ELR (cell line): ENCODE measurements around the gene PCNA.
A peak's percentile ranks its signal among the peaks of the same experiment; 100 is the strongest.
"Not testable (repeated sequence)": the region's sequence is repeated elsewhere in the genome, so short reads cannot be mapped to it uniquely, and the experiment has no call there.

ENCODE experiments used
- DNase-seq: peaks from one replicate; pipeline ENCODE4 v3.0.0-alpha.2; 2015; ENCODE audit warnings: low read depth

PCNA gene

GRCh38 chr20:5141615-5142014, 21.9 kb upstream of the PCNA start:
- DNase-seq, result no peak

DNA sequence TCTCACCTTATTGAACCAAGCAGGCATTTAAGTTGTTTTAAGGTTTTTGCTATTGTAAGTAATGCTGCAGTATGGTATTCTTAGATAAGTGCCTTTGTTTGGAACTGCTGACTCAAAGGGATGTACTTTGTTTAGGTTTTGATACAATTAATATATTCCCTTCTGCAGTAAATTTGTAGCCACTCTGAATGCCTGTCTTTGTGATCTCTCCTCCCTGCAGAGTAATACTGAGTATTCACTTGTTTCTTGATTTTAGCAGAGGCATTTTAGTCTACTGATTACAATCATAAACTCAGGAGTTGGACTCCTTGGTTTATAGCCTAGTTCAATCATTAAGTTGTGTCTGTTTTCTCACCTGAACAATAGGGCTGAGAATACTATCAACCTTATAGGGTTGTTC, 20.4 kb upstream of the PCNA start:
- no peak for DNase-seq

DNA sequence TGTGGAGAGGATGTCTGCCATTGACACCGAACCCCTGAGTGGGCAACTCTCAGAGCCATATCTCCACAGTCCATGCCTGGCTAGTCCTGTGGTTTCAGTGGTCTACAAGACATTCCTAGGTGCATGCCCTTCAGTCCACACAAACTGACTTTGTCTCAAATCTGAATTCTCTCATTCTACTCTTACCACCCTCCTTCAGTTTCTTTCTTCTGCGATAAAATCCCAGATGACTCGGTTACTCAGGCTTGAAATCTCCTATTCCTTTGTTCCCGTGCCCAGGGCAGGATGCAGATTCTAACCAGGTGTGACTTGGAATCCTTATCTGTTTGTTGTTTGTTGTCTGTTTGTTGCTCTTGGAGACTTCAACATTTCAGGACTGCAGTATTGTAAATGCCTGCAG, 16.3 kb upstream of the PCNA start:
- no peak for DNase-seq

GRCh38 chr20:5135363-5136012, 15.7 kb upstream of the PCNA start:
- no peak for DNase-seq

DNA sequence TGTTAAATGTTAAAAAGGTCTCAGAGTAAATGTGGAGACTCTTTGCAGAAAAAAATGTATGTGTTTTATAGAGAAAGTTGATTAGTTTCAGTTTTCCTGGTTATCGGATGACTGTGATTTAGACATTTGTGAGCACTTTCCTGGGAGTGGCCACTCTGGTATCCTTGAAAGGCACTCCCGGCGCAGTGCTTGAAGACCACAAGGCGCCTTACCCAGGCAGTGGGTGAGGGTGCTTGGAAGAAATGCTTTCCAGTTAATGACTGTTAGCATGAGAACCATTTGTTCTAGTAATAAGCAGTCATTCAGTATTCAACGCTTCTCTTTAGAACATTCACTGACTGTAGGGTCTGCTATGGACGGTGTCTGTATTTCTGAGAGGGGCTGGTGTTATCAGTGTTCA, 14.2 kb upstream of the PCNA start:
- DNase-seq, result no peak

DNA sequence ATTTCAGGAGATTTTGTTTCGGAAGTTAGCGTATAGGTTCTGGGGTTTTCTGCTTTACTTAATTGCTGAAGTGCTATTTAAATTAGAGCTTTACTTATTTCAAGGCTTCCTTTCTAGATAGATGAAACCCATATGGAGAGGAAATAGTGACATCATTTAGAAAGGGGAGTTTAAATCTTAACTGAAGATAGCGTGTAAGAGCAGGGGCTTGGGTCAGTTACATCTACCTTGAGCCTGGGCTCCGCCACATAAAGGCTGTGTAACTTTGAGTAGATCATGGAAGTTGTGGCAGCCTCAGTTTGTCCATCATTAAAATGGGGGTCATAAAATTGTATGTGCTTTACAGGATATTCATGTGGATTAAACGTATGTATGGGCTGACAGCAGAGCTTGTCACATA, 11.7 kb upstream of the PCNA start:
- no peak for DNase-seq

DNA sequence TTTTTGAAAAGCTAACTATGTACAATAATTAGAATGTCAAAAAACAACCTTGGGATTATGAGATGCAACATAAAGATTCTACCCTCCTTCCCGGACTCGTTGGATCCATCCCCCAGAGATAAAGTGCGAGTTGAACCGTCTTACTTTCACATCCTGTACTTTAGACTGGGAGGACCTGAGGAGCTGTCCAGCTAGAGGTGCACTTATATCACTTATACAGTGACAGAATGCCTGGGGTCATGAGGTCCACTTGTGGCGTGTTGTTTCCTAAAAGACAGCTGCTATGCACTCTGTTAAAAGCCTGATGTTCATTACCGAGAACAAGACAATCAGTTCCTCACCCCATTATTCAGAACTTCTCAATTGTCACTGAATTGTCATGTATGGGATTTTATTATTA, 9.1 kb upstream of the PCNA start:
- no peak for DNase-seq

- DNase-seq, result no peak
These were observed 8.2 kb upstream of the PCNA start for GRCh38 chr20:5127859-5128424.

DNA sequence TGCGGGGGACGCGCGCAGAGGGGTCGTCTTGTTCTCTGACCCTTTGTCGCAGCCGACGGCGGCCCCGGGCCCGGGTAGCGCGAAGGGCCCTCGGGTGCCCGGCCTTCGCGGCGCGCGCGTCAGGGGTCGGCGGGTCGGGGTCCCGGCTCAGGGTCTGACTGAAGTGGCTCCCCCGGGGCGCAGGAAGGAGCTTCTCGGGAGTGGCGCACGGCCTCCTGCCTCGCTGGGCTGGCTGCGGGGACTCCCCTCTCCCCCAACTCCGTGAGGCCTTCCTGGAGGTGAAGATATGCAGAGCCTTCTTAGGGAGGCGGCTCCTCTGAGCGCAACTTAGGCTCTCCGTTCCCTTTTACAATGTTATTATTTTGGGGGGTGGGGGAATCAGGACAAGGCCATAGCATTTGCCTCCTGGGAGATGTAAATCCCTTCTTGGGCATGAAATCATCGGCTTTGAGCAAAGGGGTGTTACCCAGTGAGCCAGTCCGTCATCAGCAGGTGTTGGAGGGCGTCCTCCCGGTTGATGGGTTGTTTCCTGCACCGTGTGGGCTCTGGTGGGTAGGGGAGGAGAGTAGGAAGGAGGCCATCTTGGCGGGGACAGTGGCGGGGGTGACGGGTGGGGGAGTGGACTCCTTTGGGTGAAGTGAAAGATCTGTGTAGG, 7.6 kb upstream of the PCNA start:
- DNase-seq, result peak; percentile 68

DNA sequence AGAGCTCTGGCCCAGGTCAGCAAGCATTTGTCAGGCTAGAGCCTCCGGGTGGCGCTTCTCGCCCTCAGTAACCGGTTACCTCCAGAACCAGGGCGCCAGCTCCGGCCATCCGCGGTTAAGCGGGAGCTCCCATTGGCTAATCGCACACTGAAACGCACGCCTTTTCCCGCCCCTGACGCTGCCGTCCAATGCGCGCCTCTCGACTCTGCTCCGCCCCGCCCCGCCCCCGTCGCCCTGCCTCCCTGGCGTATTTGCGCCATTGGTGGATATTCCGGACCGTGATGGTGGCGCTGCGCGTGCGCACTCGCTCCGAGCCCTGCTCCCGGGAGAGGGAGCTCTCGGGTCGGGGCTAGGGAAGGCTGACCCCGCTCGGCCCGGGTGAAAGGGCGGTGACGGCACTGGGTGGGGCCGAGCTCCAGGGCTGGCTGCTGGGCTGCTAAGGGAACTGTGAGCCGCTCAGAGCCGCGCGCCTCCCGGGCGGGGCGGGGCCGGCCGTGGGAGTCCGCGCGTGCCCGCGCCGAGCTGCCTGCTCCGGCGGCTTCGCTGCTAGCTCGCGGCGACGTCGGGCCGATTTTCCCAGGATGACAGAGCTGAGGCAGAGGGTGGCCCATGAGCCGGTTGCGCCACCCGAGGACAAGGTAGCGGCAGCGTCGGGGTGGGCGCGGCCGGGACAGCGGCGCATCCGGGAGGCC, 6.9 kb upstream of the PCNA start, which contains the start of gene CDS2:
Gene CDS2 (plus strand): TSS at position 497 of the 692 bp plus-strand sequence. CDS start 85 bp downstream, at position 582.
- peak; percentile 99 for DNase-seq

- DNase-seq, result no peak
These were observed 3.1 kb upstream of the PCNA start for GRCh38 chr20:5122873-5123260.

DNA sequence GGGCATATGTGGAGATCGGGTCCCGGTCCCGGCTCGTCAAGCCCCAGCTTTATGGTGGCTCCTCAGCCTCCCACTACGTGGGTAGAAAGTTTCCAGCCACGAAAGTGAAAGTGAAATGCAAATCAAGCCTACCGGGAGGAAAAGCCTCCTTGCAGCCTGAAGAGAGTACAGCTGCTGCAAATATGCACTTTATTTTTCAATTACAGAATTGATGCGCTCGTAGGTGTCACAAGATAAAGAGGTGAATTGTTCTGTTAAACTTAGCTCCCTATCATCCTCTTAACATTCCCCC, 373 bp upstream of the PCNA start:
- DNase-seq, result no peak

GRCh38 chr20:5119143-5119434, 669 bp downstream of the PCNA start:
- no peak for DNase-seq

DNA sequence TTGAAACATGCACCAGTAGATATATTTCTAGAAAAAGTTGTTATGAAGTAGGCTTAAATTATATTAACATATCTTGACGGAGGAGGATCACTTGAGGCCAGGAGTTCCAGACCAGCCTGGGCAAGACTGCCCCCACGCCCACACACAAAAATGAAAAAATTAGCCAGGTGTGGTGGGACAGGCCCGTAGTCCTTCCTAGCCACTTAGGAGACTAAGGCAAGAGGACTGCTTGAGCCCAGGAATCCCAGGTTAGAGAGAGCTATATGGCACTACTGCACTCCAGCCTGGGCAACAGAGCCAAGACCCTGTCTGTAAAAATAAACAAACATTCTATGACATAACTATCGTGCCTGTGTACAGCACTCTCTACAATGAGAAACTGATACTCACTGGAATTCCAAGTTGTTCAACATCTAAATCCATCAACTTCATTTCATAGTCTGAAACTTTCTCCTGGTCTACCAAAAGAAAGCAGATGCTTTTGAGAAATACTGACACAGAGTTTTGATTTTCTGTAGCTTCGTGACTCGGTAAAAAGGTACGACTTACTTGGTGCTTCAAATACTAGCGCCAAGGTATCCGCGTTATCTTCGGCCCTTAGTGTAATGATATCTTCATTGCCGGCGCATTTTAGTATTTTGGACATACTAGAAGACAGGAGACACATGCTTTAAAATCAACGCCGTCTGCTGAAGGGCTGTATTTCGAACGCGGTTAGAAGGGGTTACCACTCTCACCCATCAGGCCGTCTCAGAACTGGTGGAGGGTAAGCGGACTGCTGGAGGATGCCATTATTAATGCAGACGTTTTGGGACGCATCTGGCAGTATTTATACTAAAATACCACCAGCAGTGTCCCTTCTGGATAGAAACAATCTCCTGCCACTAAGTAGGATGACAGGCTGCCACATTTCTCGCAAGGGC, 1.3 kb downstream of the PCNA start:
- peak; percentile 16 for DNase-seq

GRCh38 chr20:5116875-5117274, 2.9 kb downstream of the PCNA start:
- no peak for DNase-seq

GRCh38 chr20:5114403-5114802, 5.4 kb downstream of the PCNA start:
- no peak for DNase-seq

DNA sequence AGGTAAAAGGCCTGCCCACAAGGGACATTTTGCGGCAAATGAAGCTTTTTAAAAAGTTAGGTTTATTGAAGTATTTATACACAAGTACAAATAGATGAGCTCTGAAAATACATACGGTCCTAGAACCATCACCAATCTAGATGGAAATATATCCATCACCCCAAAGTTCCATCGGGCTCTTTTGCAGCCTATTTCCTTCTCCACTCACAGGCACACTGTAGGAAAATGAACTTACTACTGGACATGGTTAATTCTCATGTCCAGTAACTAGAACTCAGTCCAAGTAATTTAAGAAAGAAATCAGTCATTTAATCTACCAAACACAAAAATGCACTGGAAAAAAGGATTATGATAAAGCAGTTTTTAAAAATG, 6.2 kb downstream of the PCNA start:
- peak; percentile 17 for DNase-seq

DNA sequence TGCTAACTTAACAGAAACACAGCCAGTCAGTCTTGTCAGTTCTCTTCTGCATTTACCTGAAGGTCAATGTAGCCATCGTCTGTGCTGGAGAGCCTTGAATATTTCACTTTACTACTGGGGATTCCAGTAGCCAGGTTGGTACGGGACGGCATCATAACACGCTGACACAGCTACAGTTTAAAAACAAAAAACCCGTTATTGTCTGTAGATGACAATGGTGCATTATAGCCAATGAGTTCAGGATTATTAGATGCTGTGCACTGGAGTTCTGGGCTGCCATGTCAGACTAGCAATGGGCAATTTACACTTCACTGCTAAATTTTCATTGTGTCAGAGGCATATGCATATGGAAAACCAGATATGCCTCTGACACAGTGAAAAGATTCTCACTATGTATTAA, 10.5 kb downstream of the PCNA start:
- no peak for DNase-seq

- no peak for DNase-seq
These were observed 15.3 kb downstream of the PCNA start for GRCh38 chr20:5104479-5104878.

- DNase-seq, result peak; percentile 74
These were observed 18.9 kb downstream of the PCNA start for GRCh38 chr20:5100684-5101347.

DNA sequence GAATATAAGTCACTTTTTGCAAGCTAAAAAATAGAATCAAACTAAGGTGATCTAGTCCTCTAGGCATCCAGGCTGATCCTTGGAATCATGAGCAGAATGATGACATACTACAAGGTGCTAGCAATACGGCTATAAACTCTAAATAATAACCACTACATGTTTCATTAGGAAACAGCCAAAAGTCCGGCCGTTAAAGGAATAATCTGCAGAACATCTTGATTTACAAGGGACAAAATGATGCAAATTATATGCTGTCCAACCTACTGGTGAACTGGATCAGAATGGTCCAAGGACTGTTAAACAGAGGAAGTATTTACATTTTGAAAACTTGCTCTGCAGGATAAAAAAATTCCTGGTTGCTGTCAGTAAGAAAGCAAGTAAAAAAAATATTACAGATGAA, 19.8 kb downstream of the PCNA start:
- DNase-seq, result not testable (repeated sequence)

DNA sequence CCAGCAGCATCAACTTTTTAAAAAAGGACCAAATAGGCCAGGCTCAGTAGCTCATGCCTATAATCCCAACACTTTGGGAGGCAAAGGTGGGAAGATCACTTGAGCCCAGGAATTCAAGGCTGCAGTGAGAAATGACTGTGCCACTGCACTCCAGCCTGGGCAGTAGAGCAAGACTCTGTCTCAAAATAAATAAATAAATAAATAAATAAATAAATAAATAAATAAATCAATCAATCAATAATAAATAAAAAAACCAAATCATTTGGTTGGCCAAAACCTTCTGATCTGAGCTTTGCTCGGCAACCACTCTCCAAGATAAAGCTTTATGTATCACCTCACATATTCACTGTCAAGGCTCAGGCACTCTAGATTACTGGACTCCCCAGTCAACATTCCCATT, 20.7 kb downstream of the PCNA start:
- DNase-seq, result not testable (repeated sequence)
